Gastroesophageal sphincter (tissue), 3 donors: ENCODE measurements around the gene RAC2.

ENCODE experiments used
- CTCF ChIP-seq, 4 experiments: fragments of 200-600 bp in 2 of 4; fragments of 450-650 bp in 2 of 4; sonication (generic) in 1 of 4; IDR thresholded peaks; one replicate each; pipeline ENCODE4 v1.5.1; 2017 to 2019; ENCODE audit warnings: antibody characterized with exemption in 4 of 4, mild to moderate bottlenecking in 2 of 4, moderate library complexity in 2 of 4
- POLR2A ChIP-seq, 2 donors: fragments of 450-650 bp; IDR thresholded peaks; one replicate each; pipeline ENCODE4 v1.6.1; 2017; ENCODE audit warnings: antibody characterized with exemption in 2 of 2, mild to moderate bottlenecking in 2 of 2, moderate library complexity in 1 of 2

GRCh38 chr22:37287550-37287951 is 43.5 kb upstream of the RAC2 start:
- no peak for TF ChIP-seq CTCF (IDR thresholded peaks at IDR 0.05)
- no peak for TF ChIP-seq POLR2A (IDR thresholded peaks at IDR 0.05)
